GM23338 (cell line): Measurements from ENCODE around the gene KCNIP1.

Experiments
- EZH2phosphoT487 ChIP-seq: fragments of 200-600 bp; sonication (generic); IDR thresholded peaks from one replicate; pipeline ENCODE4 v1.8.1; 2018; ENCODE audit warnings: antibody characterized with exemption; ENCODE audit not compliant: unreplicated experiment
- JUNB ChIP-seq: IDR thresholded peaks from one replicate; pipeline ENCODE4 v1.6.1; 2016; ENCODE audit warnings: antibody characterized with exemption; ENCODE audit not compliant: unreplicated experiment
- POLR2AphosphoS5 ChIP-seq: IDR thresholded peaks from 2 replicates; pipeline ENCODE4 v1.6.1; 2016; ENCODE audit warnings: antibody characterized with exemption, low read depth
- REST ChIP-seq: IDR thresholded peaks from one replicate; pipeline ENCODE4 v1.6.1; 2018; ENCODE audit warnings: antibody characterized with exemption; ENCODE audit not compliant: unreplicated experiment
- STAT1 ChIP-seq: IDR thresholded peaks from one replicate; pipeline ENCODE4 v1.6.1; 2016; ENCODE audit warnings: antibody characterized with exemption; ENCODE audit not compliant: unreplicated experiment
- TF ChIP-seq, protein P1 (sequence below), 2 experiments: fragments of 200-600 bp in 1 of 2; sonication (generic) in 1 of 2; conservative IDR thresholded peaks; 2 replicates each; pipeline versions ENCODE4 v1.5.1 to v1.6.1; 2016 to 2017; ENCODE audit warnings: antibody characterized with exemption in 2 of 2, low read depth in 2 of 2, mild to moderate bottlenecking in 2 of 2, moderate library complexity in 1 of 2

GRCh38 chr5:170634256-170634990, 130.6 kb downstream of the KCNIP1 start:
- TF ChIP-seq EZH2phosphoT487 (no peak), POLR2AphosphoS5 (no peak), STAT1 (no peak), JUNB (no peak), REST (no peak)
- TF ChIP-seq, protein P1, sequence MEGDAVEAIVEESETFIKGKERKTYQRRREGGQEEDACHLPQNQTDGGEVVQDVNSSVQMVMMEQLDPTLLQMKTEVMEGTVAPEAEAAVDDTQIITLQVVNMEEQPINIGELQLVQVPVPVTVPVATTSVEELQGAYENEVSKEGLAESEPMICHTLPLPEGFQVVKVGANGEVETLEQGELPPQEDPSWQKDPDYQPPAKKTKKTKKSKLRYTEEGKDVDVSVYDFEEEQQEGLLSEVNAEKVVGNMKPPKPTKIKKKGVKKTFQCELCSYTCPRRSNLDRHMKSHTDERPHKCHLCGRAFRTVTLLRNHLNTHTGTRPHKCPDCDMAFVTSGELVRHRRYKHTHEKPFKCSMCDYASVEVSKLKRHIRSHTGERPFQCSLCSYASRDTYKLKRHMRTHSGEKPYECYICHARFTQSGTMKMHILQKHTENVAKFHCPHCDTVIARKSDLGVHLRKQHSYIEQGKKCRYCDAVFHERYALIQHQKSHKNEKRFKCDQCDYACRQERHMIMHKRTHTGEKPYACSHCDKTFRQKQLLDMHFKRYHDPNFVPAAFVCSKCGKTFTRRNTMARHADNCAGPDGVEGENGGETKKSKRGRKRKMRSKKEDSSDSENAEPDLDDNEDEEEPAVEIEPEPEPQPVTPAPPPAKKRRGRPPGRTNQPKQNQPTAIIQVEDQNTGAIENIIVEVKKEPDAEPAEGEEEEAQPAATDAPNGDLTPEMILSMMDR (conservative IDR thresholded peaks at IDR 0.05; ENCODE audit: low read depth in 2 of 2): no peak
